Peyer's patch (tissue), 4 donors: ENCODE data around the gene IRF3.

Source experiments
- POLR2A ChIP-seq, 2 donors: fragments of 450-650 bp; IDR thresholded peaks; one replicate each; pipeline ENCODE4 v1.5.1; 2017; ENCODE audit warnings: antibody characterized with exemption in 2 of 2, mild to moderate bottlenecking in 2 of 2, moderate library complexity in 2 of 2
- TF ChIP-seq, protein P1 (sequence below), 6 experiments: fragments of 450-650 bp in 4 of 6; fragments of 200-600 bp in 2 of 6; sonication (generic) in 1 of 6; IDR thresholded peaks; one replicate each; pipeline ENCODE4 v1.5.1; 2017 to 2019; ENCODE audit warnings: antibody characterized with exemption in 6 of 6, mild to moderate bottlenecking in 3 of 6, moderate library complexity in 1 of 6

GRCh38 chr19:49692147-49692506, 26.5 kb upstream of the IRF3 start:
- TF ChIP-seq, protein P1, sequence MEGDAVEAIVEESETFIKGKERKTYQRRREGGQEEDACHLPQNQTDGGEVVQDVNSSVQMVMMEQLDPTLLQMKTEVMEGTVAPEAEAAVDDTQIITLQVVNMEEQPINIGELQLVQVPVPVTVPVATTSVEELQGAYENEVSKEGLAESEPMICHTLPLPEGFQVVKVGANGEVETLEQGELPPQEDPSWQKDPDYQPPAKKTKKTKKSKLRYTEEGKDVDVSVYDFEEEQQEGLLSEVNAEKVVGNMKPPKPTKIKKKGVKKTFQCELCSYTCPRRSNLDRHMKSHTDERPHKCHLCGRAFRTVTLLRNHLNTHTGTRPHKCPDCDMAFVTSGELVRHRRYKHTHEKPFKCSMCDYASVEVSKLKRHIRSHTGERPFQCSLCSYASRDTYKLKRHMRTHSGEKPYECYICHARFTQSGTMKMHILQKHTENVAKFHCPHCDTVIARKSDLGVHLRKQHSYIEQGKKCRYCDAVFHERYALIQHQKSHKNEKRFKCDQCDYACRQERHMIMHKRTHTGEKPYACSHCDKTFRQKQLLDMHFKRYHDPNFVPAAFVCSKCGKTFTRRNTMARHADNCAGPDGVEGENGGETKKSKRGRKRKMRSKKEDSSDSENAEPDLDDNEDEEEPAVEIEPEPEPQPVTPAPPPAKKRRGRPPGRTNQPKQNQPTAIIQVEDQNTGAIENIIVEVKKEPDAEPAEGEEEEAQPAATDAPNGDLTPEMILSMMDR (IDR thresholded peaks at IDR 0.05) = no peak
- TF ChIP-seq POLR2A (IDR thresholded peaks at IDR 0.05) = no peak
